AG04449 (cell line): ENCODE measurements around the gene SEMA3B.

Source experiments
- CTCF ChIA-PET: fragments of 350-600 bp; formaldehyde crosslinking; extraction: SDS; loops from one replicate; lab custom pipeline; 2021; ENCODE audit warnings: antibody characterized with exemption; lab: Yijun Ruan, JAX
- POLR2A ChIA-PET: fragments of 400-600, 350-600 bp; formaldehyde crosslinking; extraction: SDS; loops from one replicate; lab custom pipeline; 2020; ENCODE audit warnings: antibody characterized with exemption, inconsistent platforms; lab: Yijun Ruan, JAX
- DNase-seq: peaks from one replicate; pipeline ENCODE4 v3.0.0-alpha.2; 2010; ENCODE audit warnings: low read depth, low spot score
- H3K4me3 ChIP-seq: 2 replicates; pipeline ENCODE4 v1.5.1; 2011; ENCODE audit warnings: low read depth, mild to moderate bottlenecking, control low read depth, low read length
- CTCF ChIP-seq: IDR thresholded peaks from one replicate; pipeline ENCODE4 v1.5.1; 2011; ENCODE audit warnings: mild to moderate bottlenecking, moderate library complexity, low read length, control low read depth, inconsistent platforms; ENCODE audit not compliant: insufficient read depth; ENCODE audit errors: missing control alignments

SEMA3B gene

GRCh38 chr3:50323092-50323600, 54.2 kb downstream of the SEMA3B start:
- CTCF ChIA-PET = interaction anchor here (1.1 to 3.5 kb wide), 13 partner anchors 9 to 130 kb away, joined by 3 to 37 read pairs (median 9); partner anchors contain the start of genes HYAL3, NAA80 and RASSF1
- DNase-seq = no peak
- POLR2A ChIA-PET = no interaction called here
- no peak overlapping the region for H3K4me3 ChIP-seq
- no peak for TF ChIP-seq CTCF

GRCh38 chr3:50323614-50324199, 54.8 kb downstream of the SEMA3B start:
- no peak for DNase-seq
- no peak overlapping the region for H3K4me3 ChIP-seq
- POLR2A ChIA-PET = interaction anchor here (1.0 kb wide), 2 partner anchors 13 to 97 kb away, joined by 3 read pairs; no protein-coding TSS in a partner anchor
- CTCF ChIA-PET = interaction anchor here (0.7 to 3.5 kb wide), 20 partner anchors 9 to 134 kb away, joined by 3 to 37 read pairs (median 7); partner anchors contain the start of genes HYAL3, NAA80 and RASSF1
- no peak for TF ChIP-seq CTCF

- H3K4me3 ChIP-seq = no peak overlapping the region
- ChIA-PET POLR2A (interaction anchor here (1.0 kb wide), 2 partner anchors 12 to 98 kb away, joined by 3 read pairs; no protein-coding TSS in a partner anchor), CTCF (interaction anchor here (0.6 to 3.5 kb wide), 18 partner anchors 9 to 135 kb away, joined by 3 to 37 read pairs (median 6); partner anchors contain the start of genes HYAL3, NAA80 and RASSF1)
- DNase-seq = no peak
- peak; percentile 93 for TF ChIP-seq CTCF
These were observed 55.6 kb downstream of the SEMA3B start for GRCh38 chr3:50324351-50325112.

- POLR2A ChIA-PET = no interaction called here
- TF ChIP-seq CTCF = no peak
- DNase-seq = no peak
- no peak overlapping the region for H3K4me3 ChIP-seq
- CTCF ChIA-PET = interaction anchor here (0.6 to 3.5 kb wide), 12 partner anchors 11 to 136 kb away, joined by 3 to 37 read pairs (median 8); partner anchors contain the start of genes HYAL3, NAA80 and RASSF1
These were observed 56.1 kb downstream of the SEMA3B start for GRCh38 chr3:50325113-50325480.

- no peak for TF ChIP-seq CTCF
- H3K4me3 ChIP-seq = no peak overlapping the region
- ChIA-PET CTCF (interaction anchor here (0.5 to 3.9 kb wide), 10 partner anchors 11 to 132 kb away, joined by 3 to 32 read pairs (median 6); partner anchors contain the start of genes HYAL3, NAA80 and RASSF1), POLR2A (no interaction called here)
- DNase-seq = no peak
These were observed 56.7 kb downstream of the SEMA3B start for GRCh38 chr3:50325497-50326181.
